Fibroblast of the aortic adventitia (primary cell): ENCODE data around the gene SALL4. TPM values are rescaled to one million over a fixed set of nuclear protein-coding genes. Genes with fewer than 3 reads are reported as not detected.

Source experiments
- DNase-seq: peaks from one replicate; pipeline ENCODE4 v3.0.0-alpha.2; 2010; ENCODE audit warnings: low read depth
- H3K4me3 ChIP-seq: 2 replicates; pipeline ENCODE4 v1.5.1; 2011; ENCODE audit warnings: low read depth, mild to moderate bottlenecking, control low read depth, low read length, moderate library complexity
- CTCF ChIP-seq: IDR thresholded peaks from 2 replicates; pipeline ENCODE4 v1.5.1; 2011; ENCODE audit warnings: mild to moderate bottlenecking, low read length, control low read depth, inconsistent platforms; ENCODE audit not compliant: insufficient read depth
- total RNA-seq: library from RNA; depleted of rRNA; stranded (reverse); fragments of >200 nt; gene quantifications from 2 replicates; pipeline ENCODE4 v1.2.3, GENCODE V29; 2012; ENCODE audit warnings: low replicate concordance

The SALL4 gene
- total RNA-seq: 0.36 and 4.1 TPM in 2 replicates

DNA sequence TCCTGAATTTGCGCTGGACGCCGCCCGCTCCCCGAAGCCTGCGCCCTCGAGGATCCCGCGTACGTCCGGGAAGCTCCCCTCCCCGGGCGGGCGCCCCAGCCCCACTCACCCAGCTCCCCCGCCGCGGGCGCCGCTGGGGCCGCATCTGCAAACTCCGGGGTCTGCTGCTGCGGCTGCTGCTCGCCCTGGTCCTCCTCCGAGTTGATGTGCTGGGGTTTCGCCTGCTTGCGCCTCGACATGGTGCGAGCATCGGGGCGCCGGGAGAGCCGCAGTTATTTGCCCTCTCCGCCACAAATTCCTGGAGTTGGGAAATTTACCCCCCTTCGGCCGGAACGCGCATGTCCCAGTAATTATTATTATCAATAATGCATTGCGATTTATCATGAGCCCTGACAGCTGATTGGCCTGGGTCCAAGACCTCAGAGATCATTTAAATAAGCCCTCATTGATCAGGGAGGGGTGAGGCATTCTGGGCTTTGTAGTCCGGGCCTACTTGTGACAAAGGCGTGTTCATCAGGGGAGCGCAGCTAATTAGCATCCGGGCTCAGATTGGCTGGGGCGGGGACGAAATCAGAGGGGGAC lies at the start of gene SALL4:
SALL4 (minus strand) TSS at position 352 of the 582 bp plus-strand sequence; CDS start at position 239, 113 bp downstream.
- peak; percentile 8 for DNase-seq
- TF ChIP-seq CTCF: no peak
- peak within 1 kb of the TSS; percentile 58 for H3K4me3 ChIP-seq

- no peak for TF ChIP-seq CTCF
- DNase-seq: no peak
- H3K4me3 ChIP-seq: no peak overlapping the region
These were observed 46.0 kb upstream of the SALL4 start for GRCh38 chr20:51848346-51848745.

GRCh38 chr20:51840865-51841264 lies 38.5 kb upstream of the SALL4 start:
- no peak for TF ChIP-seq CTCF
- no peak for DNase-seq
- no peak overlapping the region for H3K4me3 ChIP-seq

DNA sequence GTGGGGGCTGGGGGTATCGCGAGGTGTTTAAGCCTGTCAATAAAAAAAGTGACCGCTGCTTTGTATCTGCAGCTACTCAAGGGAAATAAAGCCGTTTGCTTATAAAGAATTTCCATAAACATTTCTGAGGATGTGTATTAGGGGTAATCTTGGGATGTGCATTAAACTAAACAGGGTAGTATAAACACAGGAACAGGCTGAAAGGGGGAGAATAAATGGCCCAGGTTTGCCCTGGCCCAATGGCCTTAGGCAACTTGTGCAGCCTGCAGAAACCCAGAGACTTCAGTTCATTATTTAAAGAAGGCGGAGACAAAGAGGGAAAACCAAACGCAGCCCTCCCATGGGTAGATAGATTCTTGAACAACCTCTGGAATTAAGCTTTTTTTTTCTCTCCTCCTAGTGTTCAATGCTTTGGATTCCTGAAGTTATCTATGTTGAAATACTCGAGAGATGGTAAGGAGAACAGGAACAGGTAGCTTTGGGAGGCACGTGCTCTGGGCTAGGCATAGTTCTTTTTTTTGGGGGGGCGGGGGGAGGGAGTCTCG lies 35.6 kb upstream of the SALL4 start:
- DNase-seq: no peak
- H3K4me3 ChIP-seq: no peak overlapping the region
- TF ChIP-seq CTCF: no peak

GRCh38 chr20:51837436-51837835 lies 35.1 kb upstream of the SALL4 start:
- H3K4me3 ChIP-seq: no peak overlapping the region
- no peak for DNase-seq
- no peak for TF ChIP-seq CTCF

DNA sequence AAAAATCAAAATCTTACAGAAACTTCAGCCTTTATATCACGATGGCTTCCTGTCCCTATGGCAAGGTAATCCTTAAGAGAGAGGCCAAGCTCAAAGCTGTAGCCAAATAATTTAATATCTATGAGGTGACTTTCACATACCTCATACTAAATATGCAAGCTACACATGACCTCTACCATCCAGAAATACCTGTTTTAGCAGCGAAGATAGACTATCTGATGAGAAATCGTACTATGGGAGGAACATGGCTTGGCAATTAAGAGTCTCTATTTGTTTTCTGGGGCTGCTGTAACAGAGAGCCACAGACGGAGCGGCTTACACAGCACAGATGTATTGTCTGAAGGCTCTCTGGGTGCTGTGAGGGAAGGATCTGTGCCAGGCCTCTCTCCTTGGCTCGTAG lies 31.0 kb upstream of the SALL4 start:
- TF ChIP-seq CTCF: no peak
- H3K4me3 ChIP-seq: no peak overlapping the region
- no peak for DNase-seq

- no peak for TF ChIP-seq CTCF
These were observed 30.0 kb upstream of the SALL4 start for GRCh38 chr20:51832276-51832675.

More at GRCh38 chr20:51832276-51832675, 30.0 kb upstream of the SALL4 start:
- no peak overlapping the region for H3K4me3 ChIP-seq
- DNase-seq: no peak
